WERI-Rb-1 (cell line): ENCODE measurements around the gene BICD2.
A peak's percentile ranks its signal among the peaks of the same experiment; 100 is the strongest.

ENCODE experiments used
- DNase-seq: peaks from one replicate; pipeline ENCODE4 v3.0.0-alpha.2; 2020
- H3K27ac ChIP-seq: fragments of 250-450 bp; sonication (Bioruptor Pico); 2 replicates; pipeline ENCODE4 v1.5.1; 2020; ENCODE audit warnings: mild to moderate bottlenecking, moderate library complexity
- H3K27me3 ChIP-seq: fragments of 250-450 bp; sonication (Bioruptor Pico); 2 replicates; pipeline ENCODE4 v1.5.1; 2021; ENCODE audit warnings: mild to moderate bottlenecking, low read depth, moderate library complexity; ENCODE audit not compliant: insufficient read depth, severe bottlenecking
- H3K36me3 ChIP-seq: fragments of 250-450 bp; sonication (Bioruptor Pico); 2 replicates; pipeline ENCODE4 v1.5.1; 2020; ENCODE audit warnings: mild to moderate bottlenecking, moderate library complexity
- H3K4me3 ChIP-seq: 2 replicates; pipeline ENCODE4 v1.5.1; 2011; ENCODE audit warnings: low read depth, mild to moderate bottlenecking, control low read depth, low read length
- H3K9me3 ChIP-seq: fragments of 250-450 bp; sonication (Bioruptor Pico); 2 replicates; pipeline ENCODE4 v1.5.1; 2021; ENCODE audit warnings: mild to moderate bottlenecking, moderate library complexity; ENCODE audit not compliant: severe bottlenecking
- CTCF ChIP-seq: IDR thresholded peaks from 2 replicates; pipeline ENCODE4 v1.5.1; 2011; ENCODE audit warnings: low read depth, mild to moderate bottlenecking, control low read depth, inconsistent platforms, low read length

Gene BICD2

GRCh38 chr9:92725766-92726165, 38.9 kb downstream of the BICD2 start:
- no peak overlapping the region for H3K4me3 ChIP-seq
- H3K9me3 ChIP-seq, result no peaks in the 10 kb centered on the region
- DNase-seq, result no peak
- H3K27ac ChIP-seq, result peak overlapping the region; percentile 90
- peaks cover 61% of the 10 kb centered on the region for H3K36me3 ChIP-seq
- H3K27me3 ChIP-seq, result no peaks in the 10 kb centered on the region
- no peak for TF ChIP-seq CTCF

- no peak for TF ChIP-seq CTCF
- no peak overlapping the region for H3K27ac ChIP-seq
- peaks cover 67% of the 10 kb centered on the region for H3K36me3 ChIP-seq
These were observed 39.4 kb downstream of the BICD2 start for GRCh38 chr9:92725266-92725545.

GRCh38 chr9:92724528-92725265, 39.9 kb downstream of the BICD2 start:
- TF ChIP-seq CTCF, result no peak
- DNase-seq, result no peak
- Histone ChIP-seq H3K36me3 (peaks cover 72% of the 10 kb centered on the region), H3K4me3 (no peak overlapping the region), H3K27me3 (no peaks in the 10 kb centered on the region), H3K9me3 (no peaks in the 10 kb centered on the region), H3K27ac (no peak overlapping the region)

More at GRCh38 chr9:92725266-92725545, 39.4 kb downstream of the BICD2 start:
- H3K4me3 ChIP-seq, result no peak overlapping the region
- no peaks in the 10 kb centered on the region for H3K9me3 ChIP-seq
- no peak for DNase-seq
- no peaks in the 10 kb centered on the region for H3K27me3 ChIP-seq

- H3K27ac ChIP-seq, result no peak overlapping the region
- H3K9me3 ChIP-seq, result no peaks in the 10 kb centered on the region
- no peak for DNase-seq
- no peak for TF ChIP-seq CTCF
- H3K4me3 ChIP-seq, result no peak overlapping the region
- peaks cover 76% of the 10 kb centered on the region for H3K36me3 ChIP-seq
- no peaks in the 10 kb centered on the region for H3K27me3 ChIP-seq
These were observed 40.8 kb downstream of the BICD2 start for GRCh38 chr9:92723801-92724323.

- Histone ChIP-seq H3K27me3 (no peaks in the 10 kb centered on the region), H3K4me3 (no peak overlapping the region), H3K36me3 (peaks cover 76% of the 10 kb centered on the region), H3K27ac (no peak overlapping the region), H3K9me3 (no peaks in the 10 kb centered on the region)
- TF ChIP-seq CTCF, result no peak
- no peak for DNase-seq
These were observed 41.4 kb downstream of the BICD2 start for GRCh38 chr9:92723299-92723625.
